SK-N-SH (cell line): ENCODE data around the gene TEKT5. TPM values are rescaled to one million over a fixed set of nuclear protein-coding genes. Genes with fewer than 3 reads are reported as not detected.
A peak's percentile ranks its signal among the peaks of the same experiment; 100 is the strongest.

Source experiments
- CTCF ChIA-PET: fragments of 300-600, 350-600 bp; formaldehyde crosslinking; extraction: SDS; loops from one replicate; lab custom pipeline; 2021; lab: Yijun Ruan, JAX
- POLR2A ChIA-PET: fragments of 350-600 bp; sonication (Branson Sonifier 250); formaldehyde crosslinking; extraction: SDS; loops from one replicate; lab custom pipeline; 2020; ENCODE audit warnings: antibody characterized with exemption, inconsistent platforms; lab: Yijun Ruan, JAX
- DNase-seq: peaks from one replicate; pipeline ENCODE4 v3.0.0; 2012
- H2AFZ ChIP-seq: fragments of 200-600 bp; sonication (generic); 2 replicates; pipeline ENCODE4 v1.8.1; 2016; ENCODE audit warnings: antibody characterized with exemption, mild to moderate bottlenecking, low read depth
- H3F3A ChIP-seq: fragments of 200-600 bp; sonication (generic); replicated peaks from 2 replicates; pipeline ENCODE3; 2016; ENCODE audit warnings: antibody characterized with exemption, mild to moderate bottlenecking; ENCODE audit not compliant: insufficient read depth
- H3K27ac ChIP-seq, 2 experiments: fragments of 200-500 bp in 1 of 2; fragments of 200-600 bp in 1 of 2; sonication (Bioruptor generic) in 1 of 2; sonication (generic), shearing (Covaris generic) in 1 of 2; 2 replicates each; pipeline versions ENCODE4 v1.5.1 to v1.6.1; 2014 to 2016; ENCODE audit warnings: low read depth in 2 of 2, inconsistent platforms in 1 of 2, low read length in 1 of 2, mild to moderate bottlenecking in 1 of 2, mixed read lengths in 1 of 2
- H3K27me3 ChIP-seq: fragments of 200-600 bp; sonication (generic), shearing (Covaris generic); 2 replicates; pipeline ENCODE4 v1.6.1; 2016; ENCODE audit warnings: mixed run types; ENCODE audit not compliant: insufficient read depth
- H3K36me3 ChIP-seq, 2 experiments: fragments of 200-500 bp in 1 of 2; fragments of 200-600 bp in 1 of 2; sonication (Bioruptor generic) in 1 of 2; sonication (generic) in 1 of 2; replicated peaks in 1 of 2; 2 replicates each; pipeline versions ENCODE3 to v1.5.1; 2014 to 2016; ENCODE audit warnings: low read length in 1 of 2, mild to moderate bottlenecking in 1 of 2; ENCODE audit not compliant: insufficient read depth in 2 of 2, control insufficient read depth in 1 of 2
- H3K4me1 ChIP-seq, 2 experiments: fragments of 200-500 bp in 1 of 2; fragments of 200-600 bp in 1 of 2; sonication (Bioruptor generic) in 1 of 2; sonication (generic), shearing (Covaris generic) in 1 of 2; 2 replicates each; pipeline versions ENCODE4 v1.5.1 to v1.6.1; 2014 to 2016; ENCODE audit warnings: low read depth in 1 of 2, low read length in 1 of 2, mixed run types in 1 of 2; ENCODE audit not compliant: insufficient read depth in 2 of 2, control insufficient read depth in 1 of 2
- H3K4me2 ChIP-seq: fragments of 200-600 bp; sonication (generic), shearing (Covaris generic); 2 replicates; pipeline ENCODE4 v1.6.1; 2017; ENCODE audit warnings: mixed run types
- H3K4me3 ChIP-seq, 2 experiments: fragments of 200-500 bp in 1 of 2; fragments of 200-600 bp in 1 of 2; sonication (Bioruptor generic) in 1 of 2; sonication (generic), shearing (Covaris generic) in 1 of 2; 2 replicates each; pipeline versions ENCODE4 v1.5.1 to v1.8.1; 2014 to 2016; ENCODE audit warnings: low read depth in 2 of 2, inconsistent platforms in 1 of 2, low read length in 1 of 2, mild to moderate bottlenecking in 1 of 2, mixed read lengths in 1 of 2, moderate library complexity in 1 of 2
- H3K79me2 ChIP-seq: fragments of 200-600 bp; sonication (generic); 2 replicates; pipeline ENCODE4 v1.8.1; 2017; ENCODE audit warnings: mild to moderate bottlenecking; ENCODE audit not compliant: insufficient read depth
- H3K9ac ChIP-seq: fragments of 200-600 bp; sonication (generic); 2 replicates; pipeline ENCODE4 v1.6.1; 2017; ENCODE audit warnings: mixed run types
- H3K9me2 ChIP-seq: fragments of 200-600 bp; sonication (generic); 2 replicates; pipeline ENCODE4 v1.6.1; 2017; ENCODE audit warnings: mixed run types
- H3K9me3 ChIP-seq: fragments of 200-600 bp; sonication (generic); 2 replicates; pipeline ENCODE4 v1.6.1; 2017; ENCODE audit warnings: mixed run types, mild to moderate bottlenecking, moderate library complexity
- H4K20me1 ChIP-seq: fragments of 200-600 bp; sonication (generic); 2 replicates; pipeline ENCODE4 v1.6.1; 2017; ENCODE audit warnings: mild to moderate bottlenecking, mixed run types; ENCODE audit not compliant: insufficient read depth
- CTCF ChIP-seq: fragments of 200-600 bp; sonication (generic); IDR thresholded peaks from 2 replicates; pipeline ENCODE4 v1.6.1; 2017; ENCODE audit warnings: antibody characterized with exemption, mild to moderate bottlenecking, moderate library complexity
- EZH2phosphoT487 ChIP-seq: fragments of 200-600 bp; sonication (generic); IDR thresholded peaks from 2 replicates; pipeline ENCODE4 v1.6.1; 2017; ENCODE audit warnings: low read depth, mixed run types, mild to moderate bottlenecking, antibody characterized with exemption, moderate library complexity, borderline replicate concordance
- FOXJ3 ChIP-seq: sonication (generic); formaldehyde crosslinking; IDR thresholded peaks from 2 replicates; pipeline ENCODE4 v1.5.1; 2020; ENCODE audit warnings: mild to moderate bottlenecking, missing genetic modification reagents
- FOXM1 ChIP-seq: IDR thresholded peaks from 2 replicates; pipeline ENCODE4 v1.4.0; 2012; ENCODE audit warnings: low read depth, mild to moderate bottlenecking
- GABPA ChIP-seq: IDR thresholded peaks from 2 replicates; pipeline ENCODE4 v1.4.0; 2012; ENCODE audit warnings: low read depth, mild to moderate bottlenecking
- PBX3 ChIP-seq: IDR thresholded peaks from 2 replicates; pipeline ENCODE4; 2012
- RAD21 ChIP-seq: IDR thresholded peaks from 2 replicates; pipeline ENCODE4 v1.6.1; 2012; ENCODE audit warnings: mild to moderate bottlenecking, low read length
- RFX5 ChIP-seq: IDR thresholded peaks from 2 replicates; pipeline ENCODE4 v1.6.1; 2012; ENCODE audit warnings: mild to moderate bottlenecking, improper control_type of control experiment, low read length
- SIN3A ChIP-seq: IDR thresholded peaks from 2 replicates; pipeline ENCODE4 v1.6.1; 2012; ENCODE audit warnings: low read depth, mild to moderate bottlenecking, low read length, moderate library complexity, borderline replicate concordance
- SMC3 ChIP-seq: IDR thresholded peaks from 2 replicates; pipeline ENCODE4 v1.6.1; 2012; ENCODE audit warnings: low read depth, low read length, improper control_type of control experiment
- TAF1 ChIP-seq: IDR thresholded peaks from 2 replicates; pipeline ENCODE4 v1.6.1; 2012; ENCODE audit warnings: low read depth, mild to moderate bottlenecking, low read length, moderate library complexity, borderline replicate concordance
- TCF12 ChIP-seq: IDR thresholded peaks from 2 replicates; pipeline ENCODE4 v1.4.0; 2012
- USF2 ChIP-seq: fragments of 150-350 bp; IDR thresholded peaks from 2 replicates; pipeline ENCODE4 v1.6.1; 2017; ENCODE audit warnings: antibody characterized with exemption, low read length, low read depth, borderline replicate concordance
- WGBS: methylation state at CpG from one replicate; pipeline ENCODE4 v1.1.6; 2017; ENCODE audit warnings: low lambda C conversion rate; 5-methylcytosine and 5-hydroxymethylcytosine counted together
- polyA plus RNA-seq, 3 experiments: library from polyadenylated mRNA; depleted of rRNA; stranded (reverse); fragments of >200 nt; gene quantifications; 2 replicates each; pipeline ENCODE4 v1.2.3, GENCODE V29; 2012

The TEKT5 gene
- polyA plus RNA-seq, 1 of the 3 experiments (the other 2 are of a cell fraction) = not detected

- no peak overlapping the region for H3K4me2 ChIP-seq
- no peak for TF ChIP-seq RFX5
- no peak for TF ChIP-seq SIN3A
- no peak for TF ChIP-seq CTCF
- no peak for TF ChIP-seq GABPA
- no peak for TF ChIP-seq FOXM1
- no peak for TF ChIP-seq TAF1
- no peak for TF ChIP-seq USF2
- no peak for TF ChIP-seq FOXJ3 (CRISPR knock-in tag)
- TF ChIP-seq RAD21 = no peak
- no peak for TF ChIP-seq SMC3
- no peak overlapping the region for H3K9ac ChIP-seq
- ChIA-PET POLR2A (no interaction called here), CTCF (interaction anchor here (2.0 kb wide), 1 partner anchor 26 kb away, joined by 10 read pairs; the partner anchor contains the start of gene EMP2)
- H3F3A ChIP-seq = peaks cover 7% of the 10 kb centered on the region
- H2AFZ ChIP-seq = no peak overlapping the region
- no peaks in the 10 kb centered on the region for H3K9me3 ChIP-seq
- no peak overlapping the region for H3K27ac ChIP-seq
- H3K36me3 ChIP-seq = no peaks in the 10 kb centered on the region
- H3K4me3 ChIP-seq = no peak overlapping the region
- no peaks in the 10 kb centered on the region; the same call in 1 of the 2 replicates for H3K27me3 ChIP-seq
- H4K20me1 ChIP-seq = no peaks in the 10 kb centered on the region
- no peaks in the 10 kb centered on the region for H3K9me2 ChIP-seq
- DNase-seq = no peak
- H3K79me2 ChIP-seq = no peaks in the 10 kb centered on the region
- peaks cover 0 to 10% of the 10 kb centered on the region in 2 experiments; a peak in 1 of 4 replicates for H3K4me1 ChIP-seq
- WGBS = 26% methylated on average over 2 of the region's 3 CpGs
Observed at GRCh38 chr16:10605636-10606035, 89.1 kb downstream of the TEKT5 start.

- no peaks in the 10 kb centered on the region for H3K9me2 ChIP-seq
- H3K4me1 ChIP-seq = peaks cover 0 to 10% of the 10 kb centered on the region in 2 experiments; a peak in 1 of 4 replicates
- H3F3A ChIP-seq = no peaks in the 10 kb centered on the region
- DNase-seq = no peak
- H3K27ac ChIP-seq = no peak overlapping the region
- POLR2A ChIA-PET = no interaction called here
- H3K9ac ChIP-seq = no peak overlapping the region
- whole genome bisulfite sequencing = 35% methylated on average over 7 of the region's 13 CpGs
- no peak overlapping the region for H2AFZ ChIP-seq
- H3K4me2 ChIP-seq = no peak overlapping the region
- no peaks in the 10 kb centered on the region for H3K79me2 ChIP-seq
- no peaks in the 10 kb centered on the region for H4K20me1 ChIP-seq
- H3K4me3 ChIP-seq = no peak overlapping the region
- no peaks in the 10 kb centered on the region for H3K9me3 ChIP-seq
- TF ChIP-seq EZH2phosphoT487 (no peak), PBX3 (0 out of 2 replicates have a peak, but pooled peaks have one; percentile 12), TCF12 (0 out of 2 replicates have a peak, but pooled peaks have one; percentile 43)
- CTCF ChIA-PET = interaction anchor here (0.5 to 1.8 kb wide), 7 partner anchors 16 to 1102 kb away, joined by 3 to 6 read pairs (median 3); partner anchors contain the start of gene EMP2
- H3K36me3 ChIP-seq = no peaks in the 10 kb centered on the region
- H3K27me3 ChIP-seq = no peaks in the 10 kb centered on the region; the same call in 1 of the 2 replicates
Observed at GRCh38 chr16:10601444-10602408, 93.0 kb downstream of the TEKT5 start.
